Sigmoid colon (tissue), 4 donors: ENCODE measurements around the gene MRGPRF.

Experiments
- EP300 ChIP-seq, 4 donors: sonication (generic); formaldehyde crosslinking; IDR thresholded peaks; one replicate each; pipeline ENCODE4 v1.6.1; 2017; ENCODE audit warnings: antibody characterized with exemption in 4 of 4
- POLR2A ChIP-seq, 2 donors: fragments of 450-650 bp; IDR thresholded peaks; one replicate each; pipeline ENCODE4 v1.6.1; 2016; ENCODE audit warnings: antibody characterized with exemption in 2 of 2, mild to moderate bottlenecking in 2 of 2, moderate library complexity in 2 of 2
- POLR2AphosphoS5 ChIP-seq, 4 donors: sonication (generic); formaldehyde crosslinking; IDR thresholded peaks; one replicate each; pipeline ENCODE4 v1.6.1; 2017; ENCODE audit warnings: antibody characterized with exemption in 4 of 4
- TF ChIP-seq, protein P1 (sequence below), 4 experiments: fragments of 450-650 bp in 3 of 4; fragments of 200-600 bp in 1 of 4; IDR thresholded peaks; one replicate each; pipeline ENCODE4 v1.5.1; 2016 to 2019; ENCODE audit warnings: antibody characterized with exemption in 4 of 4, mild to moderate bottlenecking in 3 of 4, moderate library complexity in 2 of 4

DNA sequence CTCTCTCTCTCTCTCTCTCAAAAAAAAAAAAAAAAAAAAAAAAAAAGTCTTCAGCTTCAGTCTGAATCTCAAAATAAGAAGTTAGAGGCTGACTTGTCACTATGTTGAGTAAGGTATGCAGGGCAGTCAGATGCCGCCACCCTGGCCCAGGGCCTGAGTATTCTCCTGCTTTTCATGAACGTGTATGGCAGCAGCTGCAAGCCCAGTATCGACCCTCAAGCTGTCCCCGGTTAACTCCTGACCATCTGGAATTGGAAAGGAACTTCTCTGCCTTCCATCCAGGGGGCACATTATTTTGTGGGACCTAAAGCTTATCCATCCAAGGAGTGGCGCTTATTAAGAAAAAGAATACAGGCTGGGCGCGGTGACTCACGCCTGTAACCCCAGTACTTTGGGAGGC, 43.7 kb downstream of the MRGPRF start:
- TF ChIP-seq EP300 (IDR thresholded peaks at IDR 0.05): no peak
- TF ChIP-seq POLR2A (IDR thresholded peaks at IDR 0.05): no peak
- TF ChIP-seq, protein P1, sequence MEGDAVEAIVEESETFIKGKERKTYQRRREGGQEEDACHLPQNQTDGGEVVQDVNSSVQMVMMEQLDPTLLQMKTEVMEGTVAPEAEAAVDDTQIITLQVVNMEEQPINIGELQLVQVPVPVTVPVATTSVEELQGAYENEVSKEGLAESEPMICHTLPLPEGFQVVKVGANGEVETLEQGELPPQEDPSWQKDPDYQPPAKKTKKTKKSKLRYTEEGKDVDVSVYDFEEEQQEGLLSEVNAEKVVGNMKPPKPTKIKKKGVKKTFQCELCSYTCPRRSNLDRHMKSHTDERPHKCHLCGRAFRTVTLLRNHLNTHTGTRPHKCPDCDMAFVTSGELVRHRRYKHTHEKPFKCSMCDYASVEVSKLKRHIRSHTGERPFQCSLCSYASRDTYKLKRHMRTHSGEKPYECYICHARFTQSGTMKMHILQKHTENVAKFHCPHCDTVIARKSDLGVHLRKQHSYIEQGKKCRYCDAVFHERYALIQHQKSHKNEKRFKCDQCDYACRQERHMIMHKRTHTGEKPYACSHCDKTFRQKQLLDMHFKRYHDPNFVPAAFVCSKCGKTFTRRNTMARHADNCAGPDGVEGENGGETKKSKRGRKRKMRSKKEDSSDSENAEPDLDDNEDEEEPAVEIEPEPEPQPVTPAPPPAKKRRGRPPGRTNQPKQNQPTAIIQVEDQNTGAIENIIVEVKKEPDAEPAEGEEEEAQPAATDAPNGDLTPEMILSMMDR (IDR thresholded peaks at IDR 0.05): no peak
- no peak for TF ChIP-seq POLR2AphosphoS5 (IDR thresholded peaks at IDR 0.05)
